OCI-LY7 (cell line): ENCODE data around the gene PSMD5.

Source experiments
- CTCF ChIP-seq: fragments of 200-600 bp; sonication (generic); conservative IDR thresholded peaks from 2 replicates; pipeline ENCODE4 v1.5.1; 2014; ENCODE audit warnings: mild to moderate bottlenecking, antibody characterized with exemption, low read length, moderate library complexity, mixed read lengths
- EZH2phosphoT487 ChIP-seq: fragments of 200-600 bp; sonication (generic); IDR thresholded peaks from 2 replicates; pipeline ENCODE4 v1.6.1; 2018; ENCODE audit warnings: low read depth, borderline replicate concordance, mild to moderate bottlenecking, mixed run types, antibody characterized with exemption, low read length, moderate library complexity, mixed read lengths

- no peak for TF ChIP-seq CTCF
- TF ChIP-seq EZH2phosphoT487: no peak
These were observed 47.9 kb upstream of the PSMD5 start for GRCh38 chr9:120890320-120891244.
